Measurements from ENCODE around the gene ITGBL1.

Gene ITGBL1

GRCh38 chr13:101425623-101426022 lies 26.9 kb upstream of the ITGBL1 start:
- TF ChIP-seq EZH2phosphoT487 (IDR thresholded peaks at IDR 0.05; ENCODE audit: borderline replicate concordance) (no peak), CTCF (conservative IDR thresholded peaks at IDR 0.05; ENCODE audit: low read length) (no peak)
- H3K79me2 ChIP-seq (ENCODE audit: insufficient read depth, low read length), result no peaks in the 10 kb centered on the region
- H4K20me1 ChIP-seq (ENCODE audit: insufficient read depth, low read length, poor library complexity, severe bottlenecking), result no peaks in the 10 kb centered on the region
- H3K4me1 ChIP-seq (ENCODE audit: insufficient read depth, low read length, poor library complexity, severe bottlenecking), result no peaks in the 10 kb centered on the region
- no peak overlapping the region for H3K4me3 ChIP-seq (ENCODE audit: low read length, poor library complexity, severe bottlenecking)
- no peaks in the 10 kb centered on the region for H3K9me3 ChIP-seq (ENCODE audit: insufficient read depth, low read depth, low read length)
- H3K27me3 ChIP-seq (ENCODE audit: insufficient read depth, low read length, poor library complexity, severe bottlenecking), result no peaks in the 10 kb centered on the region
- H3F3A ChIP-seq (ENCODE audit: low read depth), result no peaks in the 10 kb centered on the region
- H3K9me2 ChIP-seq (replicated peaks; ENCODE audit: low read depth, low read length), result no peaks in the 10 kb centered on the region
- no peak overlapping the region for H3K9ac ChIP-seq (ENCODE audit: low read depth, low read length, poor library complexity, severe bottlenecking)
- no peak overlapping the region for H3K4me2 ChIP-seq (ENCODE audit: low read depth, low read length, poor library complexity, severe bottlenecking)
- no peaks in the 10 kb centered on the region for H3K36me3 ChIP-seq (ENCODE audit: insufficient read depth, low read length)
- no peak overlapping the region for H2AFZ ChIP-seq (ENCODE audit: low read length)

GRCh38 chr13:101429733-101430132 lies 22.7 kb upstream of the ITGBL1 start:
- Histone ChIP-seq H3K4me1 (ENCODE audit: insufficient read depth, low read length, poor library complexity, severe bottlenecking) (no peaks in the 10 kb centered on the region), H3K9me3 (ENCODE audit: insufficient read depth, low read depth, low read length) (no peaks in the 10 kb centered on the region; the same call in 1 of the 2 replicates), H3K4me3 (ENCODE audit: low read length, poor library complexity, severe bottlenecking) (no peak overlapping the region), H3K9ac (ENCODE audit: low read depth, low read length, poor library complexity, severe bottlenecking) (no peak overlapping the region), H2AFZ (ENCODE audit: low read length) (no peak overlapping the region), H3F3A (ENCODE audit: low read depth) (no peaks in the 10 kb centered on the region), H3K4me2 (ENCODE audit: low read depth, low read length, poor library complexity, severe bottlenecking) (no peak overlapping the region), H3K27me3 (ENCODE audit: insufficient read depth, low read length, poor library complexity, severe bottlenecking) (no peaks in the 10 kb centered on the region), H3K9me2 (replicated peaks; ENCODE audit: low read depth, low read length) (no peaks in the 10 kb centered on the region), H4K20me1 (ENCODE audit: insufficient read depth, low read length, poor library complexity, severe bottlenecking) (no peaks in the 10 kb centered on the region), H3K79me2 (ENCODE audit: insufficient read depth, low read length) (no peaks in the 10 kb centered on the region), H3K36me3 (ENCODE audit: insufficient read depth, low read length) (no peaks in the 10 kb centered on the region)
- TF ChIP-seq CTCF (conservative IDR thresholded peaks at IDR 0.05; ENCODE audit: low read length) (no peak), EZH2phosphoT487 (IDR thresholded peaks at IDR 0.05; ENCODE audit: borderline replicate concordance) (no peak)

DNA sequence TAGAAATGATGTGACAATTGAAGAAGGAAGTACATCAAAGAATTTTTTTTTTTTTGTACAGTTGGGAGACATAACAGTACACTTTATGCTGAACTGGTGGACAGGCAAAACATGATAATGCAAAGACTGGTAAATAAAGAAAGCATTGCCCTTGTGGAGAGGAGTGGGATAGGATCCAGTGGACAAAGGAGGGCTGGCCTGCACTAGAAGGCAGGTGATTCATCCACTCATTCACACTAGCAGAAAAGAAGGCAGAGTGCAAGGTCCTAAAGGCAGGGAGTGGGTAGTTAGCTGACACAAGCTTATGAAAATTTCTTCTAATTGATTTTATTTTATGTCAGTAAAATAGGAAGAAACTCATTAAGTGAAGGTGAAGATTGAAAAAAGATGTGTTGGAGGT lies 18.6 kb upstream of the ITGBL1 start:
- no peaks in the 10 kb centered on the region for H3K36me3 ChIP-seq (ENCODE audit: insufficient read depth, low read length)
- H3K27me3 ChIP-seq (ENCODE audit: insufficient read depth, low read length, poor library complexity, severe bottlenecking), result no peaks in the 10 kb centered on the region
- no peaks in the 10 kb centered on the region for H3K9me2 ChIP-seq (replicated peaks; ENCODE audit: low read depth, low read length)
- no peak overlapping the region for H3K4me3 ChIP-seq (ENCODE audit: low read length, poor library complexity, severe bottlenecking)
- H4K20me1 ChIP-seq (ENCODE audit: insufficient read depth, low read length, poor library complexity, severe bottlenecking), result no peaks in the 10 kb centered on the region
- no peak overlapping the region for H2AFZ ChIP-seq (ENCODE audit: low read length)
- no peaks in the 10 kb centered on the region for H3K79me2 ChIP-seq (ENCODE audit: insufficient read depth, low read length)
- H3F3A ChIP-seq (ENCODE audit: low read depth), result no peaks in the 10 kb centered on the region
- H3K4me2 ChIP-seq (ENCODE audit: low read depth, low read length, poor library complexity, severe bottlenecking), result no peak overlapping the region
- no peaks in the 10 kb centered on the region for H3K4me1 ChIP-seq (ENCODE audit: insufficient read depth, low read length, poor library complexity, severe bottlenecking)
- no peak for TF ChIP-seq CTCF (conservative IDR thresholded peaks at IDR 0.05; ENCODE audit: low read length)
- TF ChIP-seq EZH2phosphoT487 (IDR thresholded peaks at IDR 0.05; ENCODE audit: borderline replicate concordance), result no peak
- H3K9ac ChIP-seq (ENCODE audit: low read depth, low read length, poor library complexity, severe bottlenecking), result no peak overlapping the region
- H3K9me3 ChIP-seq (ENCODE audit: insufficient read depth, low read depth, low read length), result no peaks in the 10 kb centered on the region; the same call in 1 of the 2 replicates

Data from Loucy (cell line).